Transverse colon (tissue), 4 donors: ENCODE measurements around the gene RAB13.

Experiments used
- POLR2A ChIP-seq: fragments of 450-650 bp; IDR thresholded peaks from one replicate; pipeline ENCODE4 v1.6.1; 2016; ENCODE audit warnings: antibody characterized with exemption, mild to moderate bottlenecking, moderate library complexity
- POLR2AphosphoS5 ChIP-seq, 3 donors: sonication (generic); formaldehyde crosslinking; IDR thresholded peaks; one replicate each; pipeline ENCODE4 v1.6.1; 2016; ENCODE audit warnings: antibody characterized with exemption in 3 of 3
- TF ChIP-seq, protein P1 (sequence below), 5 experiments: fragments of 200-600 bp in 3 of 5; fragments of 450-650 bp in 2 of 5; sonication (generic) in 3 of 5; IDR thresholded peaks; 1 replicate in 2 of 5; 2 replicates in 3 of 5; pipeline ENCODE4 v1.5.1; 2016 to 2017; ENCODE audit warnings: antibody characterized with exemption in 5 of 5, inconsistent platforms in 3 of 5, mild to moderate bottlenecking in 2 of 5, moderate library complexity in 1 of 5

- TF ChIP-seq POLR2A, result peak; percentile 93
- TF ChIP-seq, protein P1, sequence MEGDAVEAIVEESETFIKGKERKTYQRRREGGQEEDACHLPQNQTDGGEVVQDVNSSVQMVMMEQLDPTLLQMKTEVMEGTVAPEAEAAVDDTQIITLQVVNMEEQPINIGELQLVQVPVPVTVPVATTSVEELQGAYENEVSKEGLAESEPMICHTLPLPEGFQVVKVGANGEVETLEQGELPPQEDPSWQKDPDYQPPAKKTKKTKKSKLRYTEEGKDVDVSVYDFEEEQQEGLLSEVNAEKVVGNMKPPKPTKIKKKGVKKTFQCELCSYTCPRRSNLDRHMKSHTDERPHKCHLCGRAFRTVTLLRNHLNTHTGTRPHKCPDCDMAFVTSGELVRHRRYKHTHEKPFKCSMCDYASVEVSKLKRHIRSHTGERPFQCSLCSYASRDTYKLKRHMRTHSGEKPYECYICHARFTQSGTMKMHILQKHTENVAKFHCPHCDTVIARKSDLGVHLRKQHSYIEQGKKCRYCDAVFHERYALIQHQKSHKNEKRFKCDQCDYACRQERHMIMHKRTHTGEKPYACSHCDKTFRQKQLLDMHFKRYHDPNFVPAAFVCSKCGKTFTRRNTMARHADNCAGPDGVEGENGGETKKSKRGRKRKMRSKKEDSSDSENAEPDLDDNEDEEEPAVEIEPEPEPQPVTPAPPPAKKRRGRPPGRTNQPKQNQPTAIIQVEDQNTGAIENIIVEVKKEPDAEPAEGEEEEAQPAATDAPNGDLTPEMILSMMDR (IDR thresholded peaks at IDR 0.05), result peak in 2 of 5 experiments; percentile 15 to 27
- TF ChIP-seq POLR2AphosphoS5 (IDR thresholded peaks at IDR 0.05), result peak; percentile 95 to 98 (median 95)
Measured at GRCh38 chr1:153977250-153978240, 8.6 kb downstream of the RAB13 start, which contains the start of gene JTB.
